A549 (cell line): ENCODE measurements around the gene PSD. TPM values are rescaled to one million over a fixed set of nuclear protein-coding genes. Genes with fewer than 3 reads are reported as not detected.
A peak's percentile ranks its signal among the peaks of the same experiment; 100 is the strongest.

Source experiments
- ATAC-seq, 2 experiments: fragments of 200-7000 bp in 1 of 2; fragments of >200 bp in 1 of 2; cut with Nextera tagmentation in 1 of 2; cut with Tn5 transposase in 1 of 2; 3 replicates each; pipeline versions ENCODE4 v1.8.0 to v1.9.1; 2018 to 2020; ENCODE audit warnings: mild to moderate bottlenecking in 1 of 2, moderate library complexity in 1 of 2
- CTCF ChIA-PET: fragments of 300-600 bp; sonication (Branson Sonifier 250); formaldehyde crosslinking; extraction: SDS; loops from one replicate; lab custom pipeline; 2021; ENCODE audit warnings: antibody characterized with exemption, inconsistent platforms; lab: Yijun Ruan, JAX
- POLR2A ChIA-PET: fragments of 350-600 bp; formaldehyde crosslinking; extraction: SDS; loops from one replicate; lab custom pipeline; 2021; ENCODE audit warnings: antibody characterized with exemption, inconsistent platforms; lab: Yijun Ruan, JAX
- DNase-seq, 2 experiments: peaks; one replicate each; pipeline versions ENCODE4 v3.0.0 to v3.0.0-alpha.2; 2011 to 2016; ENCODE audit warnings: low read depth in 1 of 2, low spot score in 1 of 2
- FAIRE-seq: peaks from 2 replicates; lab custom pipeline; 2011; peaks lifted over from hg19 to GRCh38; lab: Jason Lieb, UNC
- H3K27ac ChIP-seq, 2 experiments: fragments of >200 bp; sonication (Bioruptor Twin); formaldehyde crosslinking; 3 replicates each; pipeline ENCODE4 v1.5.1; 2016 to 2017
- H3K4me1 ChIP-seq: fragments of >200 bp; sonication (Bioruptor Twin); formaldehyde crosslinking; 3 replicates; pipeline ENCODE4 v1.6.1; 2016
- H3K4me2 ChIP-seq: fragments of >200 bp; sonication (Bioruptor Twin); formaldehyde crosslinking; 3 replicates; pipeline ENCODE4 v1.6.1; 2016
- H3K4me3 ChIP-seq: fragments of >200 bp; sonication (Bioruptor Twin); formaldehyde crosslinking; 3 replicates; pipeline ENCODE4 v1.5.1; 2016
- H3K9me3 ChIP-seq: fragments of >200 bp; sonication (Bioruptor Twin); formaldehyde crosslinking; 3 replicates; pipeline ENCODE4 v1.6.1; 2016
- ATOH8 ChIP-seq: fragments of 250-450 bp; sonication (Bioruptor Pico); IDR thresholded peaks from 2 replicates; pipeline ENCODE4 v1.5.0; 2020; ENCODE audit warnings: low read depth, mild to moderate bottlenecking, moderate library complexity
- CBX8 ChIP-seq: fragments of 200-600 bp; sonication (generic); IDR thresholded peaks from 2 replicates; pipeline ENCODE4 v1.6.1; 2016
- EHMT2 ChIP-seq: fragments of 200-600 bp; sonication (generic); IDR thresholded peaks from 2 replicates; pipeline ENCODE4 v1.6.1; 2016; ENCODE audit warnings: antibody characterized with exemption, low read depth, mild to moderate bottlenecking, moderate library complexity
- ESRRA ChIP-seq: fragments of 150-350 bp; IDR thresholded peaks from 2 replicates; pipeline ENCODE4 v1.6.1; 2014; ENCODE audit warnings: mild to moderate bottlenecking, low read length, borderline replicate concordance
- FOXS1 ChIP-seq: fragments of 250-450 bp; sonication (Bioruptor Pico); IDR thresholded peaks from 2 replicates; pipeline ENCODE4 v1.5.0; 2020; ENCODE audit warnings: mild to moderate bottlenecking, moderate library complexity
- GATA3 ChIP-seq: IDR thresholded peaks from 2 replicates; pipeline ENCODE4 v1.6.1; 2012; ENCODE audit warnings: borderline replicate concordance
- HES2 ChIP-seq: fragments of >200 bp; sonication (Bioruptor Twin); formaldehyde crosslinking; IDR thresholded peaks from 2 replicates; pipeline ENCODE4 v1.6.1; 2016
- HOXB13 ChIP-seq: fragments of 250-450 bp; sonication (Bioruptor Pico); IDR thresholded peaks from 2 replicates; pipeline ENCODE4 v1.5.0; 2020; ENCODE audit warnings: low read depth, mild to moderate bottlenecking, moderate library complexity
- HOXB5 ChIP-seq: fragments of 250-450 bp; sonication (Bioruptor Pico); IDR thresholded peaks from 2 replicates; pipeline ENCODE4 v1.5.0; 2020; ENCODE audit warnings: mild to moderate bottlenecking, moderate library complexity
- KDM1A ChIP-seq: fragments of 200-600 bp; sonication (generic); IDR thresholded peaks from 2 replicates; pipeline ENCODE4 v1.6.1; 2016; ENCODE audit warnings: low read depth, mild to moderate bottlenecking
- MAX ChIP-seq: IDR thresholded peaks from 2 replicates; pipeline ENCODE4 v1.6.1; 2012
- MAZ ChIP-seq: fragments of 150-350 bp; IDR thresholded peaks from 2 replicates; pipeline ENCODE4 v1.6.1; 2014; ENCODE audit warnings: antibody characterized with exemption, low read depth, low read length, borderline replicate concordance
- MYC ChIP-seq: IDR thresholded peaks from 2 replicates; pipeline ENCODE4 v1.6.1; 2012; ENCODE audit warnings: mild to moderate bottlenecking, inconsistent platforms, low read length, improper control_type of control experiment, borderline replicate concordance
- NPAS2 ChIP-seq: fragments of 250-450 bp; sonication (Bioruptor Pico); IDR thresholded peaks from 2 replicates; pipeline ENCODE4 v1.8.0; 2022; ENCODE audit warnings: mild to moderate bottlenecking, moderate library complexity, borderline replicate concordance
- PHF8 ChIP-seq: fragments of 200-600 bp; sonication (generic); IDR thresholded peaks from 2 replicates; pipeline ENCODE4 v1.6.1; 2016; ENCODE audit warnings: low read depth, mild to moderate bottlenecking, antibody characterized with exemption, moderate library complexity, borderline replicate concordance
- RAD21 ChIP-seq, 2 experiments: fragments of >200 bp in 1 of 2; sonication (Bioruptor Twin) in 1 of 2; formaldehyde crosslinking in 1 of 2; IDR thresholded peaks in 1 of 2; conservative IDR thresholded peaks in 1 of 2; 2 replicates in 1 of 2; 3 replicates in 1 of 2; pipeline ENCODE4 v1.6.1; 2012 to 2018; ENCODE audit warnings: inconsistent platforms in 1 of 2
- REST ChIP-seq: fragments of 200-600 bp; sonication (generic); IDR thresholded peaks from 2 replicates; pipeline ENCODE4 v1.6.1; 2016; ENCODE audit warnings: antibody characterized with exemption, mild to moderate bottlenecking, moderate library complexity
- RFX5 ChIP-seq: fragments of 450-650 bp; IDR thresholded peaks from 2 replicates; pipeline ENCODE4 v1.7.1; 2014; ENCODE audit warnings: antibody characterized with exemption, mild to moderate bottlenecking, moderate library complexity
- SMC3 ChIP-seq: fragments of >200 bp; sonication (Bioruptor Twin); formaldehyde crosslinking; IDR thresholded peaks from 3 replicates; pipeline ENCODE4 v1.6.1; 2018; ENCODE audit warnings: inconsistent platforms
- ZSCAN20 ChIP-seq: fragments of 250-450 bp; sonication (Bioruptor Pico); IDR thresholded peaks from 2 replicates; pipeline ENCODE4 v1.8.0; 2022; ENCODE audit warnings: mild to moderate bottlenecking, moderate library complexity
- WGBS: methylation state at CpG from one replicate; pipeline ENCODE4 v1.1.6; 2017; ENCODE audit errors: missing lambda C conversion rate; 5-methylcytosine and 5-hydroxymethylcytosine counted together
- polyA plus RNA-seq, 4 experiments: library from polyadenylated mRNA; depleted of rRNA in 3 of 4; stranded (reverse); fragments of >200 nt; fragmentation: RNase III in 1 of 4; extraction: RNeasy Plus Mini Kit Qiagen cat#74134 plus additional on column Dnase treatment in 1 of 4; gene quantifications; 2 replicates in 3 of 4; 3 replicates in 1 of 4; pipeline ENCODE4 v1.2.3, GENCODE V29; 2011 to 2017

Gene PSD
- polyA plus RNA-seq, 2 of the 4 experiments (the other 2 are of a cell fraction): 0.14 to 0.75 TPM

GRCh38 chr10:102409604-102410428 is 8.8 kb downstream of the PSD start:
- no peaks in the 10 kb centered on the region for H3K9me3 ChIP-seq
- H3K4me2 ChIP-seq: peak overlapping the region; percentile 93
- ChIA-PET CTCF (interaction anchor here (1.0 to 7.3 kb wide), 6 partner anchors 11 to 180 kb away, joined by 3 to 90 read pairs (median 25); partner anchors contain the start of genes FBXL15 and NFKB2), POLR2A (interaction anchor here (0.7 kb wide), 1 partner anchor 11 kb away, joined by 3 read pairs; no protein-coding TSS in a partner anchor)
- peaks cover 3% of the 10 kb centered on the region; the same call in 1 of the 3 replicates for H3K4me1 ChIP-seq
- peak overlapping the region; percentile 65; the same call in 1 of the 3 replicates for H3K4me3 ChIP-seq
- ATAC-seq: no peak
- no peak for FAIRE-seq
- 73% methylated on average over 24 of the region's 24 CpGs for WGBS
- peak overlapping the region in 1 of 2 experiments; percentile 58; a peak in 2 of 6 replicates for H3K27ac ChIP-seq
- no peak for TF ChIP-seq GATA3
- no peak for TF ChIP-seq REST
- no peak for TF ChIP-seq CBX8
- no peak for TF ChIP-seq FOXS1 (CRISPR knock-in tag)
- no peak for TF ChIP-seq SMC3
- TF ChIP-seq ATOH8: no peak
- TF ChIP-seq RFX5: no peak
- no peak for TF ChIP-seq MAZ
- TF ChIP-seq HOXB13 (CRISPR knock-in tag): no peak
- TF ChIP-seq MAX: no peak
- TF ChIP-seq ZSCAN20 (CRISPR knock-in tag): no peak
- TF ChIP-seq KDM1A: no peak
- TF ChIP-seq PHF8: no peak
- TF ChIP-seq HES2: no peak
- no peak for TF ChIP-seq RAD21 (conservative IDR thresholded peaks at IDR 0.05 in 1 of 2, IDR thresholded peaks at IDR 0.05 in 1 of 2)
- no peak for TF ChIP-seq EHMT2
- no peak for TF ChIP-seq HOXB5 (CRISPR knock-in tag)
- no peak for TF ChIP-seq ESRRA
- TF ChIP-seq NPAS2 (CRISPR knock-in tag): no peak
- TF ChIP-seq MYC: no peak
- no peak for DNase-seq
